Measurements from ENCODE around the gene ARHGEF7.

The ARHGEF7 gene

GRCh38 chr13:111171112-111171511, 56.0 kb downstream of the ARHGEF7 start:
- Histone ChIP-seq H3K4me3 (ENCODE audit: low read length) (no peak overlapping the region), H3K4me1 (ENCODE audit: control insufficient read depth, low read depth, low read length) (no peaks in the 10 kb centered on the region), H3K4ac (ENCODE audit: low read depth, low read length) (no peak overlapping the region), H3K4me2 (ENCODE audit: low read length) (no peak overlapping the region), H3K79me2 (ENCODE audit: control insufficient read depth, insufficient read depth, low read length) (peaks cover 58% of the 10 kb centered on the region), H3K27me3 (ENCODE audit: insufficient read depth, low read length, poor library complexity) (no peaks in the 10 kb centered on the region), H3K36me3 (ENCODE audit: control insufficient read depth, insufficient read depth, low read length) (no peaks in the 10 kb centered on the region), H4K8ac (ENCODE audit: low read depth, low read length) (no peak overlapping the region), H2BK120ac (ENCODE audit: low read depth, low read length) (no peak overlapping the region), H3K79me1 (ENCODE audit: low read length) (peaks cover 42% of the 10 kb centered on the region), H3K56ac (ENCODE audit: low read length) (no peak overlapping the region), H2AK5ac (ENCODE audit: low read length) (no peak overlapping the region), H2BK5ac (ENCODE audit: low read length) (no peak overlapping the region), H4K5ac (ENCODE audit: low read length) (no peak overlapping the region), H3K9ac (ENCODE audit: low read length) (no peak overlapping the region), H3K23ac (ENCODE audit: low read length) (no peak overlapping the region), H3K18ac (ENCODE audit: low read length) (no peak overlapping the region), H3K27ac (ENCODE audit: low read depth, low read length) (no peak overlapping the region), H2BK15ac (replicated peaks; ENCODE audit: low read depth) (no peak overlapping the region)
- WGBS (ENCODE audit: extremely low coverage, insufficient coverage, low lambda C conversion rate), result no CpG with 5 or more reads among the region's 3 CpGs
- DNase-seq, result no peak

DNA sequence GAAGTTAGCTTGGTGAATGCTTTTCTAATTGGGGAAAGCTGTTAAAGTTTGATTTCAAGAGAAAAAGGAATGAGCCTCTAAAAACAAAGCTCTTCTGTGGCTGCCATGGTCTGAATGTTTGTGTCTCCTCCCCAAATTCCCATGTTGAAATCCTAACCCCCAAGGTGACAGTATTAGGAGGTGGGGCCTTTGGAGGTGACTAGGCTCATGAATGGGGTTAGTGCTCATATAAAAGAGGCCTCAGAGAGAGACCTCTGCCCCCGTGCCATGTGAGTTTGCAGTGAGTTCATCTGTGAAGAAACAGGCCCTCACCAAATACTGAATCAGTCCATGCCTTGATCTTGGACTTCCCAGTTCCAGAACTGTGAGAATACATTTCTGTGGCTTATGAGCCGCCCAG, 56.5 kb downstream of the ARHGEF7 start:
- Histone ChIP-seq H3K56ac (ENCODE audit: low read length) (no peak overlapping the region), H2BK15ac (replicated peaks; ENCODE audit: low read depth) (no peak overlapping the region), H2BK5ac (ENCODE audit: low read length) (no peak overlapping the region), H3K36me3 (ENCODE audit: control insufficient read depth, insufficient read depth, low read length) (no peaks in the 10 kb centered on the region), H3K9ac (ENCODE audit: low read length) (no peak overlapping the region), H3K23ac (ENCODE audit: low read length) (no peak overlapping the region), H3K79me1 (ENCODE audit: low read length) (peaks cover 41% of the 10 kb centered on the region), H3K4me2 (ENCODE audit: low read length) (no peak overlapping the region), H4K8ac (ENCODE audit: low read depth, low read length) (no peak overlapping the region), H3K79me2 (ENCODE audit: control insufficient read depth, insufficient read depth, low read length) (peaks cover 57% of the 10 kb centered on the region), H3K4ac (ENCODE audit: low read depth, low read length) (no peak overlapping the region), H3K27ac (ENCODE audit: low read depth, low read length) (no peak overlapping the region), H3K27me3 (ENCODE audit: insufficient read depth, low read length, poor library complexity) (no peaks in the 10 kb centered on the region), H2BK120ac (ENCODE audit: low read depth, low read length) (no peak overlapping the region), H3K4me3 (ENCODE audit: low read length) (no peak overlapping the region), H2AK5ac (ENCODE audit: low read length) (no peak overlapping the region), H3K18ac (ENCODE audit: low read length) (no peak overlapping the region), H4K5ac (ENCODE audit: low read length) (no peak overlapping the region), H3K4me1 (ENCODE audit: control insufficient read depth, low read depth, low read length) (no peaks in the 10 kb centered on the region)
- no CpG with 5 or more reads among the region's 2 CpGs for WGBS (ENCODE audit: extremely low coverage, insufficient coverage, low lambda C conversion rate)
- no peak for DNase-seq

DNA sequence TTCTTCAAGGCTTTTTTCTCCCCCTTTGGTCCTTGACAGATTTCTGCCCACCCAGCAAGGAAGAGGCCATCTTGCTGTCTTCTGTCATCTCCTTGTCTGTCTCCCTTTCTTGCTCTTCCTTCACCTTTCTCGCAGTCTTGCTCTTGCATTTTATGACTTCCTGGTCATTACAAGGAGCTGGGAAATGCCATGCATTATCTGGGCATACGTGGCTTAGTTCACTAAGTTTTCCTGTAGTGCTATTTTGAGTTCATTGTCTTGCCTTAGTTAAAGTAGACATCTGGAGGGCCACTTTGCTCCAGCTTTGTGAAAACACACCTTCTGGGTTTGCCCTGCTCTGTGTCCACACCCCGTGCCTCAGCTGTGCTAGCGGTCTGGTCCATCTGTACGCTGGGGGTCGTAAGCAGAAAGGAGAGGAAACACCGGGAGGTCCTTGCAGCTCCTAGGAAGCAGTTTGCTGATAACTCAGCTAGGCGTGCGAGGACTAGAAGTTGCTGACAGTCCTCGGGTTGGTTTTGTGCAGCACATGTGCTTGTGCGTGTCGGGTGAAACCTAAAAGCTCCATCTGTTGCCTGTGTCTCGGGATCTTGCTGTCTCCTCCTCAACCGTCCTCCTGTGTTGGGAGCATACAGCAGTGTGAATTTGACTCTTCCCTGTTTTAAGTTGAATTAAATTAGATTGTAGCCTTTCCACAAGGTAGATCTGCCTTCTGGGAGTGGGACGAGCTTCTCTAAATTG, 59.4 kb downstream of the ARHGEF7 start:
- H3K79me2 ChIP-seq (ENCODE audit: control insufficient read depth, insufficient read depth, low read length), result peaks cover 45% of the 10 kb centered on the region
- no peak overlapping the region for H2AK5ac ChIP-seq (ENCODE audit: low read length)
- DNase-seq, result no peak
- no peak overlapping the region for H3K9ac ChIP-seq (ENCODE audit: low read length)
- no peak overlapping the region for H4K8ac ChIP-seq (ENCODE audit: low read depth, low read length)
- no peak overlapping the region for H3K56ac ChIP-seq (ENCODE audit: low read length)
- no peak overlapping the region for H3K27ac ChIP-seq (ENCODE audit: low read depth, low read length)
- peaks cover 34% of the 10 kb centered on the region for H3K79me1 ChIP-seq (ENCODE audit: low read length)
- H2BK15ac ChIP-seq (replicated peaks; ENCODE audit: low read depth), result no peak overlapping the region
- no peak overlapping the region for H3K23ac ChIP-seq (ENCODE audit: low read length)
- H3K4me1 ChIP-seq (ENCODE audit: control insufficient read depth, low read depth, low read length), result no peaks in the 10 kb centered on the region
- WGBS (ENCODE audit: extremely low coverage, insufficient coverage, low lambda C conversion rate), result no CpG with 5 or more reads among the region's 15 CpGs
- no peak overlapping the region for H2BK120ac ChIP-seq (ENCODE audit: low read depth, low read length)
- no peak overlapping the region for H2BK5ac ChIP-seq (ENCODE audit: low read length)
- H3K4me2 ChIP-seq (ENCODE audit: low read length), result no peak overlapping the region
- no peak overlapping the region for H3K4ac ChIP-seq (ENCODE audit: low read depth, low read length)
- no peak overlapping the region for H3K18ac ChIP-seq (ENCODE audit: low read length)
- no peak overlapping the region for H4K5ac ChIP-seq (ENCODE audit: low read length)
- no peak overlapping the region for H3K4me3 ChIP-seq (ENCODE audit: low read length)
- no peaks in the 10 kb centered on the region for H3K27me3 ChIP-seq (ENCODE audit: insufficient read depth, low read length, poor library complexity)
- H3K36me3 ChIP-seq (ENCODE audit: control insufficient read depth, insufficient read depth, low read length), result no peaks in the 10 kb centered on the region

GRCh38 chr13:111175372-111175771, 60.3 kb downstream of the ARHGEF7 start:
- no peak overlapping the region for H2BK120ac ChIP-seq (ENCODE audit: low read depth, low read length)
- no peak overlapping the region for H3K4me3 ChIP-seq (ENCODE audit: low read length)
- H3K4me2 ChIP-seq (ENCODE audit: low read length), result no peak overlapping the region
- H3K9ac ChIP-seq (ENCODE audit: low read length), result no peak overlapping the region
- H2BK15ac ChIP-seq (replicated peaks; ENCODE audit: low read depth), result no peak overlapping the region
- DNase-seq, result no peak
- H3K4me1 ChIP-seq (ENCODE audit: control insufficient read depth, low read depth, low read length), result no peaks in the 10 kb centered on the region
- no peak overlapping the region for H4K8ac ChIP-seq (ENCODE audit: low read depth, low read length)
- H2BK5ac ChIP-seq (ENCODE audit: low read length), result no peak overlapping the region
- H4K5ac ChIP-seq (ENCODE audit: low read length), result no peak overlapping the region
- H3K27ac ChIP-seq (ENCODE audit: low read depth, low read length), result no peak overlapping the region
- no peak overlapping the region for H2AK5ac ChIP-seq (ENCODE audit: low read length)
- no peak overlapping the region for H3K4ac ChIP-seq (ENCODE audit: low read depth, low read length)
- no peak overlapping the region for H3K23ac ChIP-seq (ENCODE audit: low read length)
- WGBS (ENCODE audit: extremely low coverage, insufficient coverage, low lambda C conversion rate), result no CpG with 5 or more reads among the region's 4 CpGs
- no peaks in the 10 kb centered on the region for H3K36me3 ChIP-seq (ENCODE audit: control insufficient read depth, insufficient read depth, low read length)
- H3K79me1 ChIP-seq (ENCODE audit: low read length), result peaks cover 36% of the 10 kb centered on the region
- H3K18ac ChIP-seq (ENCODE audit: low read length), result no peak overlapping the region
- H3K56ac ChIP-seq (ENCODE audit: low read length), result no peak overlapping the region
- H3K79me2 ChIP-seq (ENCODE audit: control insufficient read depth, insufficient read depth, low read length), result peaks cover 49% of the 10 kb centered on the region
- H3K27me3 ChIP-seq (ENCODE audit: insufficient read depth, low read length, poor library complexity), result no peaks in the 10 kb centered on the region

- no peak overlapping the region for H3K23ac ChIP-seq (ENCODE audit: low read length)
- peak; percentile 43 for DNase-seq
- no peaks in the 10 kb centered on the region for H3K4me1 ChIP-seq (ENCODE audit: control insufficient read depth, low read depth, low read length)
- no peak overlapping the region for H2BK5ac ChIP-seq (ENCODE audit: low read length)
- no peak overlapping the region for H3K4me3 ChIP-seq (ENCODE audit: low read length)
- no peak overlapping the region for H4K5ac ChIP-seq (ENCODE audit: low read length)
- H3K79me2 ChIP-seq (ENCODE audit: control insufficient read depth, insufficient read depth, low read length), result peaks cover 50% of the 10 kb centered on the region
- no peak overlapping the region for H2BK15ac ChIP-seq (replicated peaks; ENCODE audit: low read depth)
- WGBS (ENCODE audit: extremely low coverage, insufficient coverage, low lambda C conversion rate), result no CpG with 5 or more reads among the region's 4 CpGs
- H3K36me3 ChIP-seq (ENCODE audit: control insufficient read depth, insufficient read depth, low read length), result no peaks in the 10 kb centered on the region
- peaks cover 36% of the 10 kb centered on the region for H3K79me1 ChIP-seq (ENCODE audit: low read length)
- no peaks in the 10 kb centered on the region for H3K27me3 ChIP-seq (ENCODE audit: insufficient read depth, low read length, poor library complexity)
- no peak overlapping the region for H2BK120ac ChIP-seq (ENCODE audit: low read depth, low read length)
- H2AK5ac ChIP-seq (ENCODE audit: low read length), result no peak overlapping the region
- no peak overlapping the region for H3K4ac ChIP-seq (ENCODE audit: low read depth, low read length)
- no peak overlapping the region for H3K4me2 ChIP-seq (ENCODE audit: low read length)
- H3K27ac ChIP-seq (ENCODE audit: low read depth, low read length), result no peak overlapping the region
- H3K56ac ChIP-seq (ENCODE audit: low read length), result no peak overlapping the region
- H4K8ac ChIP-seq (ENCODE audit: low read depth, low read length), result no peak overlapping the region
- no peak overlapping the region for H3K9ac ChIP-seq (ENCODE audit: low read length)
- H3K18ac ChIP-seq (ENCODE audit: low read length), result no peak overlapping the region
Observed at GRCh38 chr13:111175935-111176334, 60.8 kb downstream of the ARHGEF7 start.

DNA sequence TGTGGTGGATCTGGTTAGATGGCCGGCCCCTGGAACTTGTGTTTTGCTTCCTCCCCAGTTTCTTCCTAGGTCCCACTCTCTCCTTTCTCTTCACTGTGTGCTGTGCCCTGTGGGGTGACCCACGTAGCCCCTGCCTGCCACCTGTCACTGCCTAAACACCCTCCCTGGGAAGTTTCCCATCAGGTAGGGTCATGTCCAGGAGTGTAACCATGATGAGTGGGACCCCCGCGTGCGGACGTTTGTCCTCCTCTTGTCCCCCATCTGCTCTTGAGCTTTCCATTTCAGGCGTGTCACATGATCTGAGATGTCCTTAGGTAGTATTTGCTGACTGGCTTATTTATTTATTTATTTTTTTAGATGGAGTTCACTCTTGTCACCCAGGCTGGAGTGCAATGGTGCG, 61.3 kb downstream of the ARHGEF7 start:
- Histone ChIP-seq H2BK15ac (replicated peaks; ENCODE audit: low read depth) (no peak overlapping the region), H3K27me3 (ENCODE audit: insufficient read depth, low read length, poor library complexity) (no peaks in the 10 kb centered on the region), H3K56ac (ENCODE audit: low read length) (no peak overlapping the region), H3K4me3 (ENCODE audit: low read length) (no peak overlapping the region), H3K4me2 (ENCODE audit: low read length) (no peak overlapping the region), H3K4me1 (ENCODE audit: control insufficient read depth, low read depth, low read length) (no peaks in the 10 kb centered on the region), H3K27ac (ENCODE audit: low read depth, low read length) (no peak overlapping the region), H2AK5ac (ENCODE audit: low read length) (no peak overlapping the region), H4K8ac (ENCODE audit: low read depth, low read length) (no peak overlapping the region), H2BK5ac (ENCODE audit: low read length) (no peak overlapping the region), H4K5ac (ENCODE audit: low read length) (no peak overlapping the region), H3K23ac (ENCODE audit: low read length) (no peak overlapping the region), H3K79me1 (ENCODE audit: low read length) (peaks cover 35% of the 10 kb centered on the region), H3K18ac (ENCODE audit: low read length) (no peak overlapping the region), H3K9ac (ENCODE audit: low read length) (no peak overlapping the region), H3K4ac (ENCODE audit: low read depth, low read length) (no peak overlapping the region), H3K79me2 (ENCODE audit: control insufficient read depth, insufficient read depth, low read length) (peaks cover 48% of the 10 kb centered on the region), H3K36me3 (ENCODE audit: control insufficient read depth, insufficient read depth, low read length) (no peaks in the 10 kb centered on the region), H2BK120ac (ENCODE audit: low read depth, low read length) (no peak overlapping the region)
- no CpG with 5 or more reads among the region's 8 CpGs for WGBS (ENCODE audit: extremely low coverage, insufficient coverage, low lambda C conversion rate)
- DNase-seq, result no peak

Data from mesendoderm (in vitro differentiated cells).